Right forelimb (tissue), 1 donor: ENCODE data around the gene DDX49.
A peak's percentile ranks its signal among the peaks of the same experiment; 100 is the strongest.
"Not testable (repeated sequence)": the region's sequence is repeated elsewhere in the genome, so short reads cannot be mapped to it uniquely, and the experiment has no call there.

ENCODE experiments used
- DNase-seq: peaks from one replicate; pipeline ENCODE4 v3.0.0-alpha.2; 2018

Gene DDX49

DNA sequence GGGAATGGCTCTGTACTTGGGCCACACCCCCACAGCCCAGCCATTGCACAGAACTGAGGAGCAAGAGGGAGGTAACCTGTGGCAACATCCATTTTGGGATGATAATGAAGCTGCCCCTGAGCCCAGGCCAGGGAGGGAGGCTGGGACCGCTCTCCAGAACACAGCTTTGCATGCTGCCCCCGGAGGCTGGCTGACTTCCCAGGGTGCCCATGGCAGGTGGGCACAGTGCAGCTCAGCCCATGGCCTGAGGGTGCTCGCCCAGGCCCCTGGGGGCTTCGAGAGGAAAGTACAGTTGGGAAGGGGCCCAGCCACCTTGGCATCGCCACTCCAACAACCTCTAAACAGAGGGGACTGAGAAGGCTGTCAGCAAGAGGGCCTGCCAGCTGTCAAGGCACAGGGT, 6.0 kb upstream of the DDX49 start:
- no peak for DNase-seq

DNA sequence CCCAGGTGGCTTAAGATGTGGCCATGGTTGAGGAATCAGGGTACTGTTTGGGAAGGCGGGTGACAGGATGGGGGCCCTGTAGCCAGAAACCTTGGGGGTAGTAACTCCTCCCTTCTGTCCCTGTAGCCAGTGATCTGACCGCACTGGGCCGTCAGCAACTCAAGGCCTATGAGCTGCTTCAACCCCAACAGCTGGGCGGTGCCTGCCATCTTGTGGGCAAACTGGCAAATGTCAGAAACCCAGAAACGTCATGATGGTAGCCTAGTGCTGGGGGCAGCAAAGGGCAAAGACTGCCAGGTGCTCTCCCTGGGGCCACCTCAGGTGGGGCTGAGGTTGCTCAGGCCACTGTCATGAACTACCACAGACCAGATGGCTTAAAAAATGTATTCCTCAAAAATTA, 3.9 kb upstream of the DDX49 start:
- no peak for DNase-seq

DNA sequence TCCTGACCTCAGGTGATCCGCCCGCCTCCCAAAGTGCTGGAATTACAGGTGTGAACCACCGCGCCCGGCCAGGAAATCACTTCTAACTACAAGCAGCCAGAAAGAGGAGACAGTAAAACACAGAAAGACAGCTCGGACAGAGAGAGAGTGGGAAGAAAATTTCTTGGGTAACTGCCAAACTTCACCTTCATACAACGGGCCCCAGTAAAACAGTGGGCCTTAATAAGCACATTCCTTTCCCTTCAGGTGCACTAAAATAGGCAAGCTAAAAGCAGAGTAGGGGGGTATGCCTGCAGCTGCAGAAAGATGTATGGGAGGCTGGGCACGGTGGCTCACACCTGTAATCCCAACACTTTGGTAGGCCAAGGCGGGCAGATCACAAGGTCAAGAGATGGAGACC, 1.9 kb upstream of the DDX49 start:
- DNase-seq: not testable (repeated sequence)

DNA sequence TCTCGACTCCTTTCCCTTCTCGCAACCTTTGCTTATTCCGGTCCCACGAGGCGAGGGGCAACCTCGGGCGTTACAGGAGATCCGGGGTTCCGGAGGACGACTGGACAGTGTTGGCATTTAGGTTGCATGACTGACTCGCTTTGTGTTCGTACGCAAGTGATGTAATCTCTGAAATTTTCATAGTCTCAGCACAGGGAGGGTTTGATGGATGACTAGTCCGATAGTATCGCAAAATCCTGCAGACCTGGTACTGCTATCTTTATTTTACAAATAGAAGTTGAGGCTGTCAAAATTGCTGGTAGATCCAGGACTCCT, 342 bp downstream of the DDX49 start:
- no peak for DNase-seq

DNA sequence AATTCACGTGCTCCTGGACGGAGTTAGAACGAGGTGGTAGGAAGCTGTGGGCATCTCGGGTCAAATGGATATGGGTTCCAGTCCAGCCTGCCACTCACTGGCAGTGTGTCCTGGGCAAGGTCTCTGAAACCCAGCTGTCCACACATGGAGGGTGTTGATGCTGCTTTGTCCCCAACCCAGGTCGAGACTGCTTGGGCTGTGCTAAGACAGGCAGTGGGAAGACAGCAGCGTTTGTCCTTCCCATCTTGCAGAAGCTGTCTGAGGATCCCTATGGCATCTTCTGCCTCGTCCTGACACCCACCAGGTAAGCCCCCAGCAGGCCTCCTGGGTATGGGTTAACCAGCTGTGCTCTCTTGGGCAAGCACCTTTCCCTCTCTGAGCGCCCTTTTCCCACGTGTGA, 885 bp downstream of the DDX49 start:
- no peak for DNase-seq

DNA sequence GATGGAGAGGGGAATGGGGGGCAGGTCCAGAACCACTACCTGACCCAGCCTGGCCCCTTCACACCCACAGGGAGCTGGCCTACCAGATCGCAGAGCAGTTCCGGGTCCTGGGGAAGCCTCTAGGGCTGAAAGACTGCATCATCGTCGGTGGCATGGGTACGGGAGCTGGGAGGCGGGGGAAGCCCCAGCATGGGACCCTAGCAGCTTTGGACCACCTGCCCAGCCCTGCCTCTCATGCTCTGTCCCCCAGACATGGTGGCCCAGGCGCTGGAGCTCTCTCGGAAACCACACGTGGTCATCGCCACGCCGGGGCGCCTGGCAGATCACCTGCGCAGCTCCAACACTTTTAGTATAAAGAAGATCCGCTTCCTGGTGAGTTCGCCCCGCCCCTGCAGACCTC, 2.1 kb downstream of the DDX49 start:
- DNase-seq: no peak

DNA sequence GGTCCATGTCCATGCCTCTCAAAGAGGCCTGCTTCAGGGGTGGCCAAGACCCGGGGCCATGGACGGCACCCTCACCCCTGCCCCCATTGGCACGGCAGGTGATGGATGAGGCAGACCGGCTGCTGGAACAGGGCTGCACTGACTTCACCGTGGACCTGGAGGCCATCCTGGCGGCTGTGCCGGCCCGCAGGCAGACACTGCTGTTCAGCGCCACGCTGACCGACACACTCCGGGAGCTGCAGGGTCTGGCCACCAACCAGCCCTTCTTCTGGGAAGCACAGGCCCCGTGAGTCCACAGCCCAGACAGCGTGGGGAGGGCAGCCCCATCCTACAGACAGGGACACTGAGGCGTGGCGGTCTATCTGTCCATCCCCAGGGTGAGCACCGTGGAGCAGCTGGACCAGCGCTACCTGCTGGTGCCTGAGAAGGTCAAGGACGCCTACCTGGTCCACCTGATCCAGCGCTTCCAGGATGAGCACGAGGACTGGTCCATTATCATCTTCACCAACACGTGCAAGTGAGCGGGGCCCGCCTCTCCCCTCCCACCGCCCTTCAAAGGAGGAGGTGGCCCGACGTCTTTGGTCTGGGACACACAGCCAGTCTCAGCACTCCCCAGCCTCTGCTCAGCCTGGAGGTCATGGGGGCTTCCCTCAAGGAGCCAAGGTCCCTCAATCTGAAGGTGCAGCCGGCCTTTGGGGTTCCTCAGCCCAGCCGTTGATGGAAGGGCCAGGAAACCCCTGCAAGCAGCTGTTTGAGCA, 2.9 kb downstream of the DDX49 start:
- no peak for DNase-seq

DNA sequence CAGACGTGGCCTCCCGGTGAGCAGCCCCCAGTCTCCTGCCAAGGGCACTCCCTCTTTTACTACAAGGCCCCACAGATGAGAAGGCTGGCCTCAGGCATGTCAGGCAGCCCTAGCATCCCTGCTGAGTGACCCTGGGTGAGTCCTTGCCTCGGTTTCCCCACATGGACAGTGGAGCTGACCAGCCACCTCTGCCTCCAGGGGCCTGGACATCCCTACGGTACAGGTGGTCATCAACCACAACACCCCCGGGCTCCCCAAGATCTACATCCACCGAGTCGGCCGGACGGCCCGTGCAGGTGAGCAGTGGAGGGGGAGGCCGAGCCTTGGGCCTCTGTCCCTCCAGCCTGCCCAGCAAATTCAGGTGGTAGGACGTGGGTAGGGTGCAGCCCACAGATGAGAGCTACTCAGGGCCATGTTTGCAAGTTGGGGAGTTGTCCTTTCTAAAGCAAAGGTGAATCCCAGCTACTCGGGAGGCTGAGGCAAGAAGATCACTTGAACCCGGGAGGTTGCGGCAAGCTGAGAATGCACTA, 5.2 kb downstream of the DDX49 start:
- no peak for DNase-seq

DNA sequence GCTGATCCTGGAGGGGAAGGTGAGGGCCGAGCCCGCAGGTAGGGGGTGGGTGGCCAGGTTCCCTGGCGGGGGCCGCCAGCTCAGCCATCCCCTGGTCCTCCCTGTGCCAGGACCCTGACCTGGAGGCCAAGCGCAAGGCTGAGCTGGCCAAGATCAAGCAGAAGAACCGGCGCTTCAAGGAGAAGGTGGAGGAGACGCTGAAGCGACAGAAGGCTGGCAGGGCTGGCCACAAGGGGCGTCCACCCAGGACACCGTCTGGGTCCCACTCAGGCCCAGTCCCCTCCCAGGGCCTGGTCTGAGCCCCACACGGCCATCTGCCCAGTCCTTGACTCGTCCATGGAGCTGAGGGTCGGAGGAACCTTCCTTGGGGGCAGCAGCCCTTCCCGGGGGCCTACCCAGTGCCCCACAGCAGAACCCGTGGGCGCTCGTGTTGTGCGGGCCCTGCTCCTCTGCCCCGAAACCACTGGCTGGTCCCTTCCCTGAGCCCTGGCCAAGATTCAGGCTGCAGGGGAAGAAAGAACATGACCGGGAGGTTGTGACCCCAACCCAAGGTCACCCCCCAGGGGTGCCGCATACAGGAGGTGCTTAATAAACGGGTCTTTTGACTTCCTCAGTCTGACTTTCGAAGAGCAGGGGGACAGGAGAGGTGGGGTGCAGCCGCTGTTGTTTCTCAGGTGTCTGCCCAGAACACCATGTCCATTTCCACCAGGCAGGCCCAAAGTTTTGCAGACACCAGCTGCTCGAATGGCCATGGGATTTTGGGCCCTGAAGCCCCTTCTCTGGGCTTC, 8.7 kb downstream of the DDX49 start:
- no peak for DNase-seq

DNA sequence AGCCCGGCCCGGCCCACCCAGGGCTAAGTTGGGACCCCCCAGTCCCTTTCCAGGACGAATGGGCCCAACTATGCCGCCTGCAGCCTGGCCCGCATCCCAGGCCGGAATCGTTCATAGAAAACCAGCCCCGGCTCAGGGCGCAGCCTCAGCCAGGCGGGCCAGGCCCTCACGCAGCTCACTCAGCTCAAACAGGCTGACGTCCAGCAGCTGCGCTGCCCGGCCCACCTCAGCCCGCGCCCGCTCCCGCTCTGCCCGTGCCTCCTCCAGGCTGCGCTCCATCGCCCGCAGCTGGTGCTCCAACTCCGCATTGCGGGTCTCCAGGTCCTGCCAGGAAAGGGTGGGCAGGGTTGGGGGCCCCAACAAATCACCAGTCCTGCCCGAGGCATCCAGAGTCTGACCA, 9.8 kb downstream of the DDX49 start:
- DNase-seq: no peak

DNA sequence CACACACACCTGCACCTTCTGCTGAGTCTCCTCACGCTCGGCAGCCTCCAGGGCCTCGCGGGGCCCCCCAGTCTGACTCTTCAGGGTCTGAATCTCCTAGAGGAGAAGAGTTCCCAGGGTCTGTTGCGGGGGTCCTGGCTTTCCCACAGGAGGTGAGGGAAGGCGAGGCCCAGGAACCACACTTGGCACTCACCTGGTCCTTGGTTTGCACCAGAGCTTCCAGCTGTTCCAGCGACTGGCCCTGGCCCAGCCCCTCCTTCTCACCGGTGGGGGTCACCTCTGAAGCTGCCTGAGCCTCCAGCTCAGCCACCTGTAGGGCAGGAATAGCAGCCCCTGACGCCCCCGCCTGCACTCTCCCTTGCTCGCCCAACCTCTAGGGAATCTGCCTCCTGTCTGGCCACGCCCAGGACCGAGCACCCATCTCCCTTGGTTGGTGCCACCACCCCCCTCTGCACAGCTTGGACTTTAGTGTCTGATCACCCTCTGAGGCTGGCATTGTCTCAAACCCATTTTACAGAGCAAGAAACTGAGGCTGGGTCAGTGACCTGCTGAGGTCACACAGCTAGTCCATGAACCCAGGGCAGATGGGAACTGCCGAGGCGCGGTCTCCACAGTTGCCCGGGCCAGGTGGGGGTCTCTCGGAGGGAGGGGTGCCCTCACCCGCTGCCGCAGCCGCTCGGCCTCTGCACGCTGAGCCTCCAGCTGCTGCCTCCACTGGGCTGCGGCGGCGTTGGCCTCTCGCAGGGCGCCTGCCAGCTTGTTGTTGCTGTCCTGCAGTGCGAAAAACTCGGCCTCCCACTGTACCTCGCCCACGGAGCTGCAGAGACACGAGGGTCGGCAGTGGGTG, 12.0 kb downstream of the DDX49 start:
- no peak for DNase-seq

DNA sequence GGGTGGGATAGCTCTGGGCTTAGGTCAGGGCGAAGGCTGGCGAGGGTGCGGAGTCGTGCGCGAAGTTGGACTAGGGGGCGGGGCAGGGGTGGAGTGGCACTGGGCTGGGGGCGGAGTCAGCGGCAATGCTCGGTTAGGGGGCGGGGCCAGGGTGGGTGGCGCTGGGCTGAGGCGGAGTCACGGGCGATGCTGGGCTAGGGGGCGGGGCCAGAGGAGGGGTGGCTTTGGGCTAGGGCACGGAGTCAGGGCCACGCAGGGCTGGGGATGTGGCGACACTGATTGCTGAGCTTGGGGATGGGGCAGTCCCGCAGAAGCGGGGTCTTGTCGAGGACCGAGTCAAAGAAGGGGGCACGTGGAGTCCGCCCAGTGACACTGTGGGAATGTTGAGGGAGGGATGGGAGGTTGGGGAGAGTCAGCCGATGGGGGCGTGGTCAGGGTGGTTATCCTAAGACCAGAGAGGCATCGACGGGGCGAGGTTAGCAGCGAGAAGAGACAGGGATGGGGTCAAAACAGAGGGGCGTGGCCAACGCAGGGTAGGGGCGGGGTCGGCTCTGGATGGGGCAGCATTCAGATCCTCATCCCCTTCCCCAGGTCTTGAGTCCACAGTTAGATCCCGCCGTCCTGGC, 12.8 kb downstream of the DDX49 start:
- peak; percentile 71 for DNase-seq

DNA sequence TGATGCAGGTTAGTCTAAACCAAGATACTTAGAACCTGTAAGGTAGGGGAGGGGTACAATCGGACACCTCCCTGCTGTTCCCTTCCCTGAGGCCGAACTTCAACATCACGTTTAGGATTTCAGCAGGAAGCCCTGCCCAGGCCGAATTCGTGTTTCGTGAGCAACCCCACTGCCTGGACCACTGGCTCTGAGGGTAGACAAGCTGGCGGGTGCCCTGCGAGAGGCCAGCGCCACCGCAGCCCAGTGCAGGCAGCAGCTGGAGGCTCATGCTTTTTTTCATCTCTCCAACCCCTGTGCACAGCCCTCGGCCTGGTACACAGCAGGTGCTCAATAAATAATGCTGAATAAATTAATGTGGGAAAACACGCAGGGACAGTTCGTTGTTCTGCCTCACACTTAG, 13.8 kb downstream of the DDX49 start:
- DNase-seq: no peak

DNA sequence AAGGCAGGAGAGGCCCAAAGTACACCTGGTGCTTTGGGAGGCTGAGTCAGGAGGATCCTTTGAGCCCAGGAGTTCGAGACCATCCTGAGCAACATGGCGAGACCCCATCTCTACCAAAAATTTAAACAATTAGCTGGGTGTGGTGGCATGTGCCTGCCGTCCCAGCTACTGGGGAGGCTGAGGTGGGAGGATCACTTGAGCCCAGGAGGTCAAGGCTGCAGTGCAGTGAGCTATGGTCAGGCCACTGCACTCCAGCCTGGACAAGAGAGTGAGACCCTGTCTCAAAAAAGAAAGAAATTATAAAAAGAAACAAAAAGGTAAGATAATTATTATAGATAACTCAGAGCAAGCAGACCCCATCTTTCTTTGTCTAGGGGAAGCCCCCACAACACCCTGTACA, 19.6 kb downstream of the DDX49 start:
- DNase-seq: no peak

DNA sequence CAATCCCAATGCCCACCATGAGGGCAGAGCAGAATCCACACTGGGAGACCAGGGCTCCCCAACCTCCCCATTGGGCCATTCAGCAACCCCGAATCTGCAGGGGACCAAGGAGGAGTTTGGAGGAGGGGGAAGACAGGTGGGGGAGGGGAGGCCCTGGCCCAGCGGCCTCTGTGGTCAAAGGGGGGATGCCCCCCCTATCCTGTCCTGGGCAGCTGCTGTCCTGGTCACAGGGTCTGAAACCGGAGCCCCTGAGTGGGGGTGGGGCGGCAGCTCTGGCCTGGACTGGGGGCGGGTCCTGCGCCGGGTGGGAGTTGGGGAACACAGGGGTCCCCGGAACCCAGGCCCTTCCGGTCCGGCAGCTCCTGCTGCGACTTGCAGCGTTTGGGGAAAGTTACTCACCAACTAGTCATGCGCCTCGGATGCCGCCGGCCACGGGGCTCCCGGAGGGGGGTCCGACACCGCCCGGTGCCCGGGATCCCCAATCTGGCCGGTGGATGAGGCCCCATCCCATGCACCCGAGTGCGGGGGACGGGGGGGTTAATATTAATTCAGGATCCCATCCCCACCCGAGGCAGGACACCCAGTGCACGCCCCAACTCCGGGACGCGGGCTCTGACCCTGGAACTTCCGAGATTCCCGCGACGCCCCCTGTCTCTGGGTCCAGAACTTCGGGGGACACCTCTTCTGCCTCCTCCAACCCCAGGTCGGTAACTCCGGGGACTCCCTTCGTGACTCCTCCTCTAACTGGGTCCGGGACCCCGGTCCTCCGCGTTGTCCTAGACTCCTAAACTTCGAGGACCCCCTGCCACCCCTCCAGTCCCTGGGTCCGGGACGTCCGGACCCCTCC, 20.6 kb downstream of the DDX49 start:
- DNase-seq: peak; percentile 70

DNA sequence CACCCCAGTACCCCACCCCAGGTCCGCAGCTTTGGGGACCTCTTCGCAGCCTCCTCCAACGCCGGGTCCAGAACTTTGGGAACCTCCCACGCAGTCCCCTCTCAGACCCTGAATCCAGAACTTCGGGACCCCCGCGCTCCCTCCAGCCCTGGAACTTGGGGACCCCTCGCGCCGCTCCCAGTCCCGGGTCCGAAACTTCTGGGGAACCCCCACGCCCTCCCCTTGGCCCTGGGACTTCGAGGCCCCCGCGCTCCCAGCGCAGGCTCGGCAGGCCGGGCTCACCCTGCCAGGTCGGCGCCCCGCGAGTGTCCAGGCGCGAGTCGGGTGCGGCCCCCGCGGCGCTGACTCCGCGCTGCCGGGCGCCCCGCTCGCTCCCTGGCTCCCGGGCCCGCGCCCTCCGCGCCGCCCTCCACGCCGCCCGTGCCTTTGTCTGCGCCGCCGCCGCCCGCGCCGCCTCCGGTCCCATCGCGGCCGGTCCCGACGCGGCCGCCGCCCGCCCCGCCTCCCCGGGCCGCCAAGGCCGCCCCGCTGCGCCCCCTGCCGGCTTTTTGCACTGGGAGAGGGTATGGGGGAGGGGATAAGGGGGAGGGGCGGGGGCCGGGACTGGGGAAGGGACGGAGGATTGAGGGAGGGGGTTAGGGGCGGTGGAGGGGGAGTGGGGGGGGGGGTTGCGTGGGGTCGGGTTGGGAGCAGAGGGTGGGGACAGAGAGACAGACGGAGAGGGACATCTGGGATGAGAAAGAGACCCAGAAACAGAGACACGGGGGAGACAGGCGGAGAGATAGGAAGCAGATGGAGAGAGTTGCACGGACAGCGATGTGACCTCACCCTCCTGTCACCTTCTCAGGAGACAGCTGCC, 21.5 kb downstream of the DDX49 start, which contains the start of gene HOMER3:
Gene HOMER3, minus strand, starts transcription at position 449 of the 859 bp plus-strand sequence. CDS start 2,235 bp downstream, outside the sequence.
- peak; percentile 90 for DNase-seq

DNA sequence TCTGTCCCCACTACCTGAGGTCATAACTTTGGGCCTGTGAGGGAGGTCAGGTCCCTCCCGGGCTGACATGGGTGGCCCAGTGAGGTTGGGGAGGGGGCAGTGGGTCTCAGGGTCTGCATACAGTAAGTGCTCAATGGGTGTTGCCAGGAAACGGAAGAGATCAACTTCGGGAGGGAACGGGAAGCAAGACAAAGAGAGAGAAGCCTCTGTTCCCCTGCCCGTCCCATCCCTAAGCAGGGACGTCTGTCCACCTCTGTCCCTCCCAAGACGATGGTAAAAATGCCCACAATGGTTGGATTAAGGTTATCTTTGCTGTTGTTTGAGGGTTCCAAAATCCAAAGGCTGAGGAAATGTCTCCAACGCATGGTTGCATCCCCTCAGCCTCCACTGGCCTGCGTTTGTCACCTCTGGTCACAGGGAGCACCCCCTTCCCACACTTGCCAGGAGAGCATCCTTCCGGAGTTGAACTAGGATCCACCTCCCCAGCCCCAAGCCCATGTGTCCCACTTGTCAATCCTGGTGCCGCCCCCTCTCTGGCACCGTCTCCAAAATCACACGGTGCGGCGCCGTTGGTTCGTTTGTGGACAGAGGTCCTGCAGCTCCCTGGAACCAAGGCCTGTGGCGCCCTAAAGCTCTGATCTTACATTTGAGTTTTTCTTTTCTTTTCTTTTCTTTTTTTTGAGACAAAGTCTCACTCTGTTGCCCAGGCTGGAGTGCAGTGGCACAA, 22.3 kb downstream of the DDX49 start:
- DNase-seq: no peak

DNA sequence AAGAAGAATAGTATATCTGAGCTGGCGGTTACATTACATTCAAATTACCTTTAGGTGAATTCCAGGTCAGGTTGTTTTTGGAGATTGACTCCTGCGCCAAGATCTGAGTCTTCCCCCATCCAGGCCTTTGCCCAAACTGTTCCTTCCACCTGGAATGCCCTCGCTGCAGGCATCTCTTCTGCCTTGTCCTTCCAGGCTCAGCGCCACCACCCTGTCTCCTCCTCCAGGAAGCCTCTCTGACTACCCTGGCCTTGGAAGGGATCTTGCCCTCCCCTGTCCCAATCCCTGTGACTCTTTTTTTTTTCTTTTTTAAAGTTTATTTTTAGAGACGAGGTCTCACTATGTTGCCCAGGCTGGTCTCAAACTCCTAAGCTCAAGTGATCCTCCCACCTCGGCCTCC, 23.2 kb downstream of the DDX49 start:
- no peak for DNase-seq

DNA sequence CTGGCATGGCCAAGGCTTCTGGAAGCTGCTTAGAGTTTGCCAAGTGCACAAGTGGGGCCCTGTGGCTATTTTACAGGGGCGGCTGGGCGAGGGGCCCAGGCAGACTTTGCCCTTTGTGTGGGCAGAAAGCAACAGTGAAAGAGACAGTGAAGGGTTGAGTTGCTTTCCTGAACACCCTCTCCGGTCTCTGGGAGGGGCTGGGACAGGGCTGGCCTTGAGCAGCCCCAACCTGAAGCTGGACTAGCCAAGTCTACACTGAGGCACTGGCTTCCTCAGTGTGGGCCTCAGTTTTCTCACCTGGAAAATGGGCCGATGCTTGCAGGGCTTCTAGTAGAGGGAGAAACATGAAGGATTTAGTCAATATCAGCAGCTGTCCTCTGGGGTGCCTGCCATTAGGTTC, 23.9 kb downstream of the DDX49 start:
- DNase-seq: no peak

DNA sequence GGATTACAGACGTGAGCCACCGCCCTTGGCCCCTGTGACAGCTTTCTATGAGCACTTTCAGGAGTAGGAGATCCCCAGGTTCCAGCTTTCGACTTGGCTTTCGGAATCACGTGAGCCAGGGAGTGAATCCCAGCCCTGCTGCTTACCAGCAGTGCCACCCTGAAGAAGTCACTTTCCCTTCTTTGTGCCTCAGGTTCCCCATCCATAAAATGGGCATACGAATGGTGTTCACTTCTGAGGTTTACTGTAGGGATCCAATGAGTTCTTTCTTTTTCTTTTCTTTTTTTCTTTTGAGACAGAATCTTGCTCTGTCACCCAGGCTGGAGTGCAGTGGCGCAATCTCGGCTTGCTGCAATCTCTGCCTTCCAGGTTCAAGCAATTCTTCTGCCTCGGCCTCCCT, 25.8 kb downstream of the DDX49 start:
- DNase-seq: no peak
